Measurements from ENCODE around the gene HNRNPUL1.
"Not testable (repeated sequence)": the region's sequence is repeated elsewhere in the genome, so short reads cannot be mapped to it uniquely, and the experiment has no call there.

HNRNPUL1 gene

GRCh38 chr19:41273076-41273475 is 8.9 kb downstream of the HNRNPUL1 start:
- no peak for DNase-seq (ENCODE audit: extremely low read depth in 1 of 2, low read depth in 1 of 2)

DNA sequence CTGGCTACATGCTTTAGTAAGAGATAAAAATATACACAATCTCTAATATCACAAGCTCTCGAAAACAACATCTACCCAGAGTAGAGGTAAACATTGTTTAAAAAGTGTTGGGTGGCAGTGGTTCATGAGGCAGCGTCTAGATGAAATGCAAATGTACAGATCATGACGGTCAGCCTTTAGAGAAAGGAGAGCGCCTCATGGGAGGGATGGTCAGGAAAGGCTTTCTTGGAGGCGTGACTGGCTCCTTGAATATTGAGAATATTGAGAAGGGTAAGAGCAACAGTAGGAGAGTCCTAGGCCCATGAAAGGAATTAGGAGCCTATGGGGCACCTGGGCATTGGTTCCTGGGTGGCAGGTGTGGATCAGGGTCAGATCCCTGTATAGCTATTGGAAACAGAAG is 10.6 kb downstream of the HNRNPUL1 start:
- no peak for DNase-seq (ENCODE audit: extremely low read depth in 1 of 2, low read depth in 1 of 2)

DNA sequence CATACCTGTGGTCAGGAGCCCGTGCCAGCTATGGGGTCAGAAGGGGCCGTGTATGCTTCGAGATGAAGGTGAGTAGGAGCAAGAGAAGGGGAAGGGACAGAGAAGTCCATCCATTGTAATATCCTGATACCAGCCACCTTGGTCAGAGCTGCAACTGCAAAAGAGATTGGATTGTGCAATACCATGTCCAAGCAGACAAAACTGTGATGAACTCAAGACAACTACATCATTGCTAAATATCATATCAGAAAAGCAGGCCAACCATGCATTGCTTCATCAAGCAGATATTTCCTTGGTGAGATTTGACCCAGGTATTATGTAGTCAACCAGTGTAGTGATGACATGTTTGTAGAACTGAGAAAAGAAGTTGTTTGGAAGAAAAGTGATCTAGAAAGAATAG is 12.1 kb downstream of the HNRNPUL1 start:
- no peak for DNase-seq (ENCODE audit: extremely low read depth in 1 of 2, low read depth in 1 of 2)

- no peak for DNase-seq (ENCODE audit: extremely low read depth in 1 of 2, low read depth in 1 of 2)
These were observed 14.3 kb downstream of the HNRNPUL1 start for GRCh38 chr19:41278478-41278877.

DNA sequence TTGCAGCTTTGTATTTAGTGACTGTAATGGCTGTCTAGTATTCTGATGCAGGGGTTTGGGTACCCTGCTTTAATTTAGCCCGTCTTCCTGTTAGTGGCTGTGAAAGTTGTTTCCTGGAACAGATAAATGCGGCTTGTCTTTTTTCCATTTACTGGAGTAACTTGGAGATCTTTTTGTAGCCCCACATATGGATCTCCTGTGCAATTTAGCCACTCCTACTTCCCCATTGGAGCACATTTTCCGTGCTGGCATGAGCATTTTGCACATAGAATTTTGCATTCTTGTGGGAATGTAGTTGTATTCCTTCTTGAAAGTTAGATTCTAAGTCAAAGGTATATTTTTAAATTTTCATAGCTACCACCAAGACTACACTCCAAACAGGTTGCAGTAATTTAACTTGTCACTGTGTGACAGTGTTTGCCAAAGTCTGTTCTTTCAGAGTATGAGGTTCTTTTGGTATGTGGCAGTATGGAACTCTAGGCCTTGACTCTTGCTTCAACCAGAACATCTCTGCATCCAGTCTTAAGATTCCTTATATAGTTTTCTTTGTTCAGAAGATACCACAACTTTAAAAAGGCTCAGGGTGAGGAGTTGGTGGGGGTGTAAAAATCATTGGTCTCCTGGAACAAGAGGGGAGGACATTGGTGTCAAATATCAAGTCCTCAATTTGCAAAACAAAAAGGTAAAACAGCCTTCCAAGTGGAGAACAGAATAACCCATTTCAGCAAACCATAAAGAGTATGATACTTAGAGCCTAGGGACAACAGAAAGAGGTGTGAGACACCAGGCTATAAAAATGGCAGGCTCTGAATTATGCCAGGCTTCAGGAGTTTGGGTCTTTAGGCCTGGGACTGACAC is 24.7 kb downstream of the HNRNPUL1 start:
- DNase-seq (ENCODE audit: extremely low read depth in 1 of 2, low read depth in 1 of 2): no peak

- not testable (repeated sequence) for DNase-seq (ENCODE audit: extremely low read depth in 1 of 2, low read depth in 1 of 2)
These were observed 25.6 kb downstream of the HNRNPUL1 start for GRCh38 chr19:41289814-41290213.

DNA sequence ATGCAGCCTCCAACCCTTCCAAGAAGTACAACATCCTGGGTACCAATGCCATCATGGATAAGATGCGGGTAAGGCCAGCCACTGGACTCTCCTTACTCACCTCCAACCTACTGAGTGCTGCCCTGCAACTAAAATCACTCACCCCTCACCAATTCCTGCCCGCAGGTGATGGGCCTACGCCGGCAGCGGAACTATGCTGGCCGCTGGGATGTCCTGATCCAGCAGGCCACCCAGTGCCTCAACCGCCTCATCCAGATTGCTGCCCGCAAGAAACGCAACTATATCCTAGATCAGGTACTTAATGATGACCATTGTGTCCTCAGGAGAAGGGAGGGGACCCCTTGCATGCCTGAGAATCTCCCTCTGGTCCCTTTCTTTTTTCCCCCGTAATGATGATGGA is 30.2 kb downstream of the HNRNPUL1 start:
- no peak for DNase-seq (ENCODE audit: extremely low read depth in 1 of 2, low read depth in 1 of 2)

DNA sequence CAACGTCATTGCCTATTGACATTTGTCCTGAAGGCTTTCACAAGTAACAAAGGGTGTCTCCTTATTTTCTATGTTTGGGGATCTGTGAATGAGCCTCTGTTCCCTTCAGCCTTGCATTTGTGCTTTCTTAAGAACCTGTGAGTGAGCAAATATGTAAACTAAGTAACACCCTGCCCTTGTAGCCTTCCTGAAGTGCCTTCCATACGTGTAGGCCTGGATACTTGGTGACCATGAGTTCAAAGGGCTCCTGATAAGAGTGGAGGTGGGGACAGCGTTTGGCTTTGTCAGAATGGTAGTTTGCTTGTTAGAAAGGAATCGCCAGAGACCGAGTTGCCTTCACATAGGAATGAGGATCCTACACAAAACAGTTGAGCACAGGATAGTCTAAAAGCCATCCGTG is 31.3 kb downstream of the HNRNPUL1 start:
- DNase-seq (ENCODE audit: extremely low read depth in 1 of 2, low read depth in 1 of 2): no peak

DNA sequence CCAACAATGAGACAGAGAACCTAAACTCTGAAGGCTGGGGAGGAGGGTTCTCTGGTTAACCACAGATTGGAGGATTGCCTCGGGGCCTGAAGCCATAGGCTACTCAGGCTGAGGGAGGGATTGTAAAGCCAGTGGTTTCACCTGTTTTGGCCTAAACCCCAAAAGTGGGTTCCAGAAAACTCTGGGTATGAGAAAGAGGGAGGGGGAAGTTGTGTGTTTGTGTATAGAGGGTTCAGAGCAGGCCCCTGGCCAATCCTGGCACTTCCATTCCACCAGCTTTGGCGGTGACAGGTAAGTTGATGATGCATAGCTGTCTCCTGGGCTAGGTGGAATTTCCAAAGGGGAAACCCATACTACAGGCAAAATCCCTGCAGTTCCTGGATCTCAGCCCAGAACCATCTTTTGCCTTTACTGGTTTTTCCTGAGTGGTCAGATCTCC is 32.3 kb downstream of the HNRNPUL1 start:
- DNase-seq (ENCODE audit: extremely low read depth in 1 of 2, low read depth in 1 of 2): no peak

DNA sequence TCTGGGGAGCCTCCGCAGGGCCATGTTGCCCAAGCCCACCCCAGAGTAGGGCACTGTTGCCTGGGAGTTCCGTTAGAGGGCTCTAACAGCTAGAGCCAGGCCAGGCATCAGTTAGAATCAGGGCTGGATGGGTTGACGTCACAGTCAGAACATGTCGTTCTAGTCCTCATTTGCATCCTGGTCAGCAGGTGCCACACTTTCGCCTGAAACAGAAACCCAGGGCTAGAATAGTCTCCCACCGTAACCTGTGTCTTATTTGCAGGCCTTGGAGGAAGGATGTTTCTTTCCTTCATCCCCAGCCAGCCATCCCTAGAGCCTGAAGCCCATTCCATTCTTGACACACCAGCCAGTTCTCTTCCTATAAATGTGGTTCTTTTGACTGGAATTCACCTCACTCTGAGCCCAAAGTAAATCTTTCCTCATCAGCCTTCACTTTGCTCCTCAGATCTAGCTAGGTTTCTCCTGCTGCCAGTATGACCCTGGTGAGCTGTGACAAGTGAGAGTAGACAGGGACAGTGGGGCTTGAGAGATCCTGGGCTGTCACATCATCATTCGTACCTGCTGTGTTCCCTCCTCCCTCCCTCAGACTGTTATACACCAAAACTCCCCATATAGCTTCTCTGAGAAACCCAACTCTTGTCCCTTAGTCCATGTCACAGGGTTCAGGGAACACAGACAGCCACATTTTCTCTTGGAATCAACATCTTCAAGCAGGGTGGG is 33.6 kb downstream of the HNRNPUL1 start:
- DNase-seq (ENCODE audit: extremely low read depth in 1 of 2, low read depth in 1 of 2): no peak

- peak in 1 of 2 donors; percentile 39 for DNase-seq (ENCODE audit: extremely low read depth in 1 of 2, low read depth in 1 of 2)
These were observed 34.3 kb downstream of the HNRNPUL1 start for GRCh38 chr19:41298348-41298964.

GRCh38 chr19:41299046-41299754 is 35.0 kb downstream of the HNRNPUL1 start:
- no peak for DNase-seq (ENCODE audit: extremely low read depth in 1 of 2, low read depth in 1 of 2)

DNA sequence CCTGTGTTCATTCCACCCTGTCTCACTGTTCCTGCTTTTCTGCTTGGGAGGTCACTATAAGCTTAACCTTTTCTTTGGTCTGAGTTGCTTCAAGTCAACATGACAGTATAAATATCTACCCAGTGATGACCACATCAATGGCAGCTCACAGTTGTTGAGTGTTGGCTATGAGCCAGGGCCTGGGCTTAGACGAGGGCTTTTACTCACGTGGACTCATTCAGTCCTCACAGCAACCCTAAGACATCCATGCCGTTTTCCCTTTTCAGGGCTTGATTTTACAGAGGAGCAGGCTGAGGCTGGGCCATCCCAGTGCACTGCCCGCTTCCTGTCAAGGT is 35.5 kb downstream of the HNRNPUL1 start:
- DNase-seq (ENCODE audit: extremely low read depth in 1 of 2, low read depth in 1 of 2): peak in 1 of 2 donors; percentile 44

- DNase-seq (ENCODE audit: extremely low read depth in 1 of 2, low read depth in 1 of 2): no peak
These were observed 36.4 kb downstream of the HNRNPUL1 start for GRCh38 chr19:41300555-41300954.

- peak in 1 of 2 donors; percentile 44 for DNase-seq (ENCODE audit: extremely low read depth in 1 of 2, low read depth in 1 of 2)
These were observed 38.6 kb downstream of the HNRNPUL1 start for GRCh38 chr19:41302624-41303351.

- DNase-seq (ENCODE audit: extremely low read depth in 1 of 2, low read depth in 1 of 2): no peak
These were observed 39.8 kb downstream of the HNRNPUL1 start for GRCh38 chr19:41303954-41304353.

DNA sequence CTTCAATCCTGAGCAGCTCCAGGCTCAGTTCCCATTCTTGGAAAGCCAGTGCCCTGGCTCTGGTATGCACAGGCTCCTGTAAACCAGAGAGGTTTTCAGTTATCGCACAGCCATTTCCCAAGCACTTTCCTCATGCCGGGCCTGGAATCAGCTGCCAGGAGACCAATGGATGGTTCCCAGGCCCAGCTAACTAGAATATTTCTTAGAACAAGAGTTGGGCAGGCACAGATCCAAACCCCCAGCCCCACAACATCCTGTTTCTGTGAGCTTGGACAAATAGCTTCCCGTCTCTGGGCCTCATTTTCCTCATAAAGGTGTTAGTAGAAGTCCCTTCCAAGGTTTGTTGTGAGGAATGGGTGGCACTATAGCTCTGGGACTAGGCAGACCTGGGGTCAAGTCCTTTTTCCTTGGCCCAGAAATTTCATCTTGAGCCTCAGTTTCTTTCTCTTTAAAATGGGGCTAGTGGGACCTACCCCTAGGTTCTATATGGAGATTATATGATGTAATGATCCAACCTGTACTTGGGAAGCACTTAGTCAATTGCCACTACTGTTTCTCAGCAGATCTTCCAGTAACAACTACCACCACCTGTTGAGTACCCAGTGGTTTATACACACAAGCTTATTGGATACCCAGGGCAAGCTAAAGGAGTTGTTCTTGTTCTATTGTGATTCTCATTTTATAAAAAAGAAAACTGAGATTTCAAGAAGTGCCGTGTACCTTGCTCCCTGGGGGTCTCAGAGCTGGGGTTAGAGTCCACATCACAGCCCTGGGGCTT is 40.7 kb downstream of the HNRNPUL1 start:
- no peak for DNase-seq (ENCODE audit: extremely low read depth in 1 of 2, low read depth in 1 of 2)

DNA sequence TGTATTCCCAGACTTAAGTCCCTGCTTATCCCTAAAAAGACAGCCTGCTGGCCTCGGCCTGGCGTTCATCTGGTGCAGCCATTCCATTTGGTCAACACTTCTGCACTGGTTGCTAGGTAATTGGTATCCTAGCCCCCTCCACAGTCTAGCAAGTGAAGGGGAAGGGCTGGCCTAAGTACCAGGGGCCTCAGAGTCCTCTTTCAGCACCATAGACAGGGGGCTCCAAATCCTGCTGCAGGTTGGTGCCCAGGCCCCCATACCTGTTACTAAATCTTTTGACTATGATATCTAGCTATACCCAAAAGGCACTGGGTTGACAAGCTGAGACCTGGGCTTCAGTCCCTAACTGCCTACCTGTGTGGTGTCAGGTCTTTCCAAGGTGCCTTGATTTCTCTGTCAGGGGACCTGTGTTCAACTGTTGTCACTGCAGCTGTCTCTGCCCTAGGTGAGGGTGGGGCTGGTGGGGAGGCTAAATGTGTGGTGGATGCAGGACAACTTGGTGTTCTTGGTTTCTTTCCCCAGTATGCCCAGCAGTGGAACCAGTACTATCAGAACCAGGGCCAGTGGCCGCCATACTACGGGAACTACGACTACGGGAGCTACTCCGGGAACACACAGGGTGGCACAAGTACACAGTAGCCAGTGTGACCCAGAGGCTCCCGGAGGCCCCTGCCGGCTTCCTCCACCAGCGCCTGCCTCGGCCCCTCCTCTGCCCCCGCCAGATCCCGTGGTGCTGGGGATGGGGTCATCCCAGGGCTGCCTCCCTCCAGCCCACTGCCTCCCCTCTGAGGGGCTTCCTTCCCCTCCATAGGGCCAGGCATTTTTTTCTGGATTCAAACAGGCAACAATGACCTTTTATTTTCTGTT is 42.0 kb downstream of the HNRNPUL1 start:
- no peak for DNase-seq (ENCODE audit: extremely low read depth in 1 of 2, low read depth in 1 of 2)
